H1 (cell line): Measurements from ENCODE around the gene PPP1R1C.

Experiments
- RBBP5 ChIP-seq: IDR thresholded peaks from 2 replicates; pipeline ENCODE4 v1.7.1; 2012; ENCODE audit warnings: low read depth, mild to moderate bottlenecking, inconsistent platforms, low read length, moderate library complexity, borderline replicate concordance
- TF ChIP-seq, protein P1 (sequence below), 3 experiments: IDR thresholded peaks; 1 replicate in 2 of 3; 2 replicates in 1 of 3; pipeline versions ENCODE4 v1.5.1 to v1.6.1; 2011; ENCODE audit warnings: low read length in 3 of 3, mild to moderate bottlenecking in 3 of 3, inconsistent platforms in 2 of 3, low read depth in 1 of 3, moderate library complexity in 1 of 3; ENCODE audit not compliant: insufficient read depth in 1 of 3; ENCODE audit errors: control extremely low read depth in 1 of 3

DNA sequence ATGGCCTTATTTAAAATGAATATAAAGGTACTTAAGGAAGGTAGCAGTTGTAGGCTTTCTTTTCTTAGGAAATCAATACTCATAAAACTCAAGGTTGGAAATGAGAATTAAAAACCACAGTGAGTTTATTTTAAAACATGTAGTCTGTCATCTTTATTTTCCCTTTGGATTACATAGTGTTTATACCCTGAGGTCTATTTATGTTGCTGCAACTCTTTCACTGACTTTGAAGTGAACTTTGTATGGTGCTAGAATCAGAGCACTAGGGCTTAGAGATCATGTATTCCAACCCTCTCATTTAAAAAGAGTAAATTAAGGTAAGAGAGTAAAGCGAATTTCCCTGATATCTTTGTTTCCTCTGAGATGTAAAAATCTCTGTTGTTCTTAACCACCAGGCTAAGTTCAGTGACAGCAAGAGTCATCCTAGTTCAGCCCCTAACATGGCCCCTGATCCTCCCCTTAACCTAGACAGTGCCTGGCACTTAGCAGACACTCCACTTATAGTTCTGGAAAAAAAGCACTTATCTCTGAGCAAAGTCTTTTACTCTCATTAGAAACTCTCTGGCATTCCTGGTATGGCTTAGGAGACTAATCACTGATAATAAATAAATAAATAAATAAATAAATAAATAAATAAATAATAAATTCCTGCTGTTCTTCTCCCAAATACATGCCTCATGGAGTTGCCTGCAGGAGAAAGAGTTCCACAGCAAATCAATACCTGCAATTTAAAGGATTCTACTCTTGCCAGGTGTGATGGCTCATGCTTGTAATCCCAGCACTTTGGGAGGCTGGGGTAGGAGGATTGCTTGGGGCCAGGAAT, 33.0 kb upstream of the PPP1R1C start:
- no peak for TF ChIP-seq RBBP5
- TF ChIP-seq, protein P1, sequence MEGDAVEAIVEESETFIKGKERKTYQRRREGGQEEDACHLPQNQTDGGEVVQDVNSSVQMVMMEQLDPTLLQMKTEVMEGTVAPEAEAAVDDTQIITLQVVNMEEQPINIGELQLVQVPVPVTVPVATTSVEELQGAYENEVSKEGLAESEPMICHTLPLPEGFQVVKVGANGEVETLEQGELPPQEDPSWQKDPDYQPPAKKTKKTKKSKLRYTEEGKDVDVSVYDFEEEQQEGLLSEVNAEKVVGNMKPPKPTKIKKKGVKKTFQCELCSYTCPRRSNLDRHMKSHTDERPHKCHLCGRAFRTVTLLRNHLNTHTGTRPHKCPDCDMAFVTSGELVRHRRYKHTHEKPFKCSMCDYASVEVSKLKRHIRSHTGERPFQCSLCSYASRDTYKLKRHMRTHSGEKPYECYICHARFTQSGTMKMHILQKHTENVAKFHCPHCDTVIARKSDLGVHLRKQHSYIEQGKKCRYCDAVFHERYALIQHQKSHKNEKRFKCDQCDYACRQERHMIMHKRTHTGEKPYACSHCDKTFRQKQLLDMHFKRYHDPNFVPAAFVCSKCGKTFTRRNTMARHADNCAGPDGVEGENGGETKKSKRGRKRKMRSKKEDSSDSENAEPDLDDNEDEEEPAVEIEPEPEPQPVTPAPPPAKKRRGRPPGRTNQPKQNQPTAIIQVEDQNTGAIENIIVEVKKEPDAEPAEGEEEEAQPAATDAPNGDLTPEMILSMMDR (IDR thresholded peaks at IDR 0.05; ENCODE audit: control extremely low read depth in 1 of 3, insufficient read depth in 1 of 3, low read depth in 1 of 3, low read length in 3 of 3), result no peak
